IPS-15b (cell line): ENCODE results near the gene OR10AG1.

Source experiments
- H3K27me3 ChIP-seq: one replicate; pipeline ENCODE4 v1.6.1; 2013; ENCODE audit warnings: low read length; ENCODE audit not compliant: control insufficient read depth, insufficient read depth
- H3K36me3 ChIP-seq: one replicate; pipeline ENCODE4 v1.6.1; 2013; ENCODE audit warnings: low read length; ENCODE audit not compliant: control insufficient read depth, insufficient read depth
- H3K4me1 ChIP-seq: one replicate; pipeline ENCODE4 v1.6.1; 2013; ENCODE audit warnings: mild to moderate bottlenecking, low read length; ENCODE audit not compliant: control insufficient read depth, insufficient read depth
- H3K4me3 ChIP-seq: one replicate; pipeline ENCODE4 v1.5.1; 2013; ENCODE audit warnings: low read depth, low read length
- H3K9ac ChIP-seq: one replicate; pipeline ENCODE4 v1.6.1; 2013; ENCODE audit warnings: low read depth, mild to moderate bottlenecking, low read length
- H3K9me3 ChIP-seq: one replicate; pipeline ENCODE4 v1.6.1; 2013; ENCODE audit warnings: mild to moderate bottlenecking, low read length; ENCODE audit not compliant: control insufficient read depth, insufficient read depth

OR10AG1 gene

GRCh38 chr11:55969845-55970244, at the start of gene OR10AG1:
Gene OR10AG1 (minus strand): TSS chr11:55969945. CDS start chr11:55969907, 38 bp downstream.
- H3K27me3 ChIP-seq, result no peaks in the 10 kb centered on the region
- no peak within 1 kb of the TSS for H3K9ac ChIP-seq
- H3K9me3 ChIP-seq, result no peaks in the 10 kb centered on the region
- no peaks in the 10 kb centered on the region for H3K36me3 ChIP-seq
- H3K4me3 ChIP-seq, result no peak within 1 kb of the TSS
- H3K4me1 ChIP-seq, result peaks cover 5% of the 10 kb centered on the region

GRCh38 chr11:56013805-56014204, 44.1 kb upstream of the OR10AG1 start:
- Histone ChIP-seq H3K9me3 (no peaks in the 10 kb centered on the region), H3K4me3 (no peak overlapping the region), H3K4me1 (no peaks in the 10 kb centered on the region), H3K9ac (no peak overlapping the region), H3K36me3 (no peaks in the 10 kb centered on the region), H3K27me3 (no peaks in the 10 kb centered on the region)

- Histone ChIP-seq H3K9me3 (no peaks in the 10 kb centered on the region), H3K36me3 (no peaks in the 10 kb centered on the region), H3K4me3 (no peak overlapping the region), H3K9ac (no peak overlapping the region), H3K27me3 (no peaks in the 10 kb centered on the region), H3K4me1 (no peaks in the 10 kb centered on the region)
These were observed 41.0 kb upstream of the OR10AG1 start for GRCh38 chr11:56010716-56011115.

- H3K27me3 ChIP-seq, result no peaks in the 10 kb centered on the region
- H3K36me3 ChIP-seq, result no peaks in the 10 kb centered on the region
- no peak within 1 kb of the TSS for H3K4me3 ChIP-seq
- no peak within 1 kb of the TSS for H3K9ac ChIP-seq
- H3K4me1 ChIP-seq, result peaks cover 7% of the 10 kb centered on the region
- no peaks in the 10 kb centered on the region for H3K9me3 ChIP-seq
These were observed 24.8 kb upstream of the OR10AG1 start, which contains the start of gene OR5F1 for GRCh38 chr11:55994525-55994924. Gene OR5F1 (minus strand): TSS chr11:55994625. CDS start chr11:55994625, 0 bp downstream.

- H3K4me1 ChIP-seq, result peaks cover 5% of the 10 kb centered on the region
- no peaks in the 10 kb centered on the region for H3K9me3 ChIP-seq
- H3K4me3 ChIP-seq, result no peak overlapping the region
- no peaks in the 10 kb centered on the region for H3K27me3 ChIP-seq
- H3K36me3 ChIP-seq, result no peaks in the 10 kb centered on the region
- no peak overlapping the region for H3K9ac ChIP-seq
These were observed 1.2 kb upstream of the OR10AG1 start for GRCh38 chr11:55970935-55971334.

GRCh38 chr11:55967914-55968313, 1.8 kb downstream of the OR10AG1 start:
- no peaks in the 10 kb centered on the region for H3K36me3 ChIP-seq
- no peak overlapping the region for H3K9ac ChIP-seq
- H3K4me3 ChIP-seq, result no peak overlapping the region
- H3K9me3 ChIP-seq, result no peaks in the 10 kb centered on the region
- no peaks in the 10 kb centered on the region for H3K27me3 ChIP-seq
- H3K4me1 ChIP-seq, result no peaks in the 10 kb centered on the region

- Histone ChIP-seq H3K36me3 (no peaks in the 10 kb centered on the region), H3K4me3 (no peak overlapping the region), H3K9me3 (no peaks in the 10 kb centered on the region), H3K27me3 (no peaks in the 10 kb centered on the region), H3K9ac (no peak overlapping the region), H3K4me1 (no peaks in the 10 kb centered on the region)
These were observed 3.4 kb downstream of the OR10AG1 start for GRCh38 chr11:55966391-55966790.

- Histone ChIP-seq H3K27me3 (no peaks in the 10 kb centered on the region), H3K9ac (no peak overlapping the region), H3K36me3 (no peaks in the 10 kb centered on the region), H3K4me3 (no peak overlapping the region), H3K4me1 (no peaks in the 10 kb centered on the region), H3K9me3 (no peaks in the 10 kb centered on the region)
These were observed 13.2 kb downstream of the OR10AG1 start for GRCh38 chr11:55956521-55956920.

- Histone ChIP-seq H3K9me3 (no peaks in the 10 kb centered on the region), H3K9ac (no peak overlapping the region), H3K4me3 (no peak overlapping the region), H3K27me3 (no peaks in the 10 kb centered on the region), H3K36me3 (no peaks in the 10 kb centered on the region), H3K4me1 (peaks cover 3% of the 10 kb centered on the region)
These were observed 20.4 kb downstream of the OR10AG1 start for GRCh38 chr11:55949330-55949729.

- Histone ChIP-seq H3K4me1 (peaks cover 3% of the 10 kb centered on the region), H3K9me3 (no peaks in the 10 kb centered on the region), H3K36me3 (no peaks in the 10 kb centered on the region), H3K4me3 (no peak overlapping the region), H3K9ac (no peak overlapping the region), H3K27me3 (no peaks in the 10 kb centered on the region)
These were observed 26.9 kb downstream of the OR10AG1 start for GRCh38 chr11:55942785-55943392.

- H3K36me3 ChIP-seq, result no peaks in the 10 kb centered on the region
- no peaks in the 10 kb centered on the region for H3K9me3 ChIP-seq
- no peaks in the 10 kb centered on the region for H3K27me3 ChIP-seq
- no peak within 1 kb of the TSS for H3K4me3 ChIP-seq
- no peaks in the 10 kb centered on the region for H3K4me1 ChIP-seq
- no peak within 1 kb of the TSS for H3K9ac ChIP-seq
These were observed 33.4 kb downstream of the OR10AG1 start, which contains the start of gene OR5I1 for GRCh38 chr11:55936300-55936699. Gene OR5I1 (minus strand): TSS chr11:55936400. CDS start chr11:55936400, 0 bp downstream.

- Histone ChIP-seq H3K4me3 (no peak overlapping the region), H3K9me3 (no peaks in the 10 kb centered on the region), H3K27me3 (no peaks in the 10 kb centered on the region), H3K4me1 (no peaks in the 10 kb centered on the region), H3K36me3 (no peaks in the 10 kb centered on the region), H3K9ac (no peak overlapping the region)
These were observed 49.2 kb downstream of the OR10AG1 start for GRCh38 chr11:55920537-55920936.
